H1 (cell line): ENCODE results near the gene ADAMTS9. TPM values are rescaled to one million over a fixed set of nuclear protein-coding genes. Genes with fewer than 3 reads are reported as not detected.

Experiments
- CTCF ChIA-PET: fragments of 300-600 bp; sonication (Branson Sonifier 250); formaldehyde crosslinking; loops from one replicate; lab custom pipeline; 2021; ENCODE audit not compliant: partially characterized antibody; lab: Charles Lee
- POLR2A ChIA-PET: fragments of 300-600 bp; sonication (Branson Sonifier 250); formaldehyde crosslinking; loops from one replicate; lab custom pipeline; 2021; ENCODE audit warnings: inconsistent platforms; ENCODE audit not compliant: partially characterized antibody; lab: Charles Lee
- DNase-seq, 2 experiments: peaks; one replicate each; pipeline versions ENCODE4 v3.0.0 to v3.0.0-alpha.2; 2010 to 2022; ENCODE audit warnings: low spot score in 2 of 2, low read depth in 1 of 2, mixed read lengths in 1 of 2
- FAIRE-seq: peaks from 2 replicates; lab custom pipeline; 2011; peaks lifted over from hg19 to GRCh38; lab: Jason Lieb, UNC
- H2AFZ ChIP-seq: 2 replicates; pipeline ENCODE4 v1.8.1; 2012; ENCODE audit warnings: low read length, inconsistent platforms
- H2AK5ac ChIP-seq: 2 replicates; pipeline ENCODE4 v1.6.1; 2013; ENCODE audit warnings: low read depth, low read length
- H2BK120ac ChIP-seq: replicated peaks from 2 replicates; pipeline ENCODE3; 2013; ENCODE audit warnings: low read depth, low read length, inconsistent platforms
- H2BK12ac ChIP-seq: 2 replicates; pipeline ENCODE4 v1.6.1; 2013; ENCODE audit warnings: low read depth, low read length
- H2BK15ac ChIP-seq: 2 replicates; pipeline ENCODE4 v1.6.1; 2013; ENCODE audit warnings: low read length
- H2BK20ac ChIP-seq: 2 replicates; pipeline ENCODE4 v1.6.1; 2013; ENCODE audit warnings: low read length
- H2BK5ac ChIP-seq: 2 replicates; pipeline ENCODE4 v1.6.1; 2013; ENCODE audit warnings: low read depth, low read length
- H3K14ac ChIP-seq: 2 replicates; pipeline ENCODE4 v1.6.1; 2013; ENCODE audit warnings: inconsistent platforms; ENCODE audit not compliant: insufficient read length
- H3K18ac ChIP-seq: 2 replicates; pipeline ENCODE4 v1.6.1; 2013; ENCODE audit warnings: low read length; ENCODE audit errors: extremely low read depth
- H3K23ac ChIP-seq: 2 replicates; pipeline ENCODE4 v1.6.1; 2013; ENCODE audit warnings: inconsistent platforms; ENCODE audit not compliant: insufficient read length
- H3K23me2 ChIP-seq: 2 replicates; pipeline ENCODE4 v1.6.1; 2013; ENCODE audit warnings: low read depth, low read length
- H3K27ac ChIP-seq: 2 replicates; pipeline ENCODE4 v1.6.1; 2011; ENCODE audit warnings: low read depth, low read length, inconsistent platforms
- H3K27me3 ChIP-seq, 4 experiments: replicated peaks in 1 of 4; 1 replicate in 1 of 4; 2 replicates in 3 of 4; pipeline versions ENCODE4 v1.6.1 to v1.8.1; 2011 to 2013; ENCODE audit warnings: low read length in 3 of 4, mild to moderate bottlenecking in 3 of 4, inconsistent platforms in 2 of 4, mixed read lengths in 2 of 4, moderate library complexity in 1 of 4; ENCODE audit not compliant: control insufficient read depth in 3 of 4, insufficient read depth in 3 of 4; ENCODE audit errors: extremely low read depth in 1 of 4
- H3K36me3 ChIP-seq, 4 experiments: 2 replicates each; pipeline versions ENCODE4 v1.6.1 to v1.8.1; 2011 to 2013; ENCODE audit warnings: mild to moderate bottlenecking in 4 of 4, low read length in 3 of 4, moderate library complexity in 2 of 4, control low read depth in 1 of 4, inconsistent platforms in 1 of 4; ENCODE audit not compliant: insufficient read depth in 4 of 4, control insufficient read depth in 2 of 4
- H3K4ac ChIP-seq: replicated peaks from 2 replicates; pipeline ENCODE3; 2013; ENCODE audit warnings: low read length, low read depth, mixed read lengths, inconsistent platforms; ENCODE audit not compliant: insufficient read length
- H3K4me1 ChIP-seq, 4 experiments: replicated peaks in 1 of 4; 1 replicate in 1 of 4; 2 replicates in 3 of 4; pipeline versions ENCODE4 v1.6.1 to v1.8.1; 2011 to 2013; ENCODE audit warnings: low read length in 3 of 4, inconsistent platforms in 2 of 4, mixed read lengths in 1 of 4; ENCODE audit not compliant: insufficient read depth in 4 of 4, control insufficient read depth in 3 of 4
- H3K4me2 ChIP-seq, 2 experiments: 2 replicates each; pipeline versions ENCODE4 v1.6.1 to v1.8.1; 2011 to 2013; ENCODE audit warnings: low read depth in 2 of 2, low read length in 2 of 2, control low read depth in 1 of 2, inconsistent platforms in 1 of 2, mild to moderate bottlenecking in 1 of 2; ENCODE audit not compliant: insufficient read depth in 1 of 2
- H3K4me3 ChIP-seq, 4 experiments: fragments of 200-600, 300-600 bp in 1 of 4; sonication (generic), shearing (Covaris generic), sonication (Bioruptor Twin) in 1 of 4; 2 replicates each; pipeline versions ENCODE4 v1.5.1 to v1.8.1; 2011 to 2016; ENCODE audit warnings: low read length in 4 of 4, low read depth in 3 of 4, control low read depth in 2 of 4, inconsistent platforms in 2 of 4, mild to moderate bottlenecking in 2 of 4, mixed read lengths in 1 of 4, moderate library complexity in 1 of 4; ENCODE audit not compliant: insufficient read depth in 2 of 4; ENCODE audit errors: extremely low read depth in 1 of 4
- H3K56ac ChIP-seq: replicated peaks from 2 replicates; pipeline ENCODE3; 2013; ENCODE audit warnings: low read depth, mild to moderate bottlenecking, mixed read lengths, low read length, inconsistent platforms; ENCODE audit not compliant: insufficient read length
- H3K79me1 ChIP-seq: 2 replicates; pipeline ENCODE4 v1.6.1; 2013; ENCODE audit warnings: low read depth, low read length, control low read depth
- H3K79me2 ChIP-seq, 2 experiments: 2 replicates each; pipeline versions ENCODE4 v1.6.1 to v1.8.1; 2012 to 2013; ENCODE audit warnings: low read length in 2 of 2, mild to moderate bottlenecking in 2 of 2, inconsistent platforms in 1 of 2; ENCODE audit not compliant: insufficient read depth in 2 of 2, control insufficient read depth in 1 of 2
- H3K9ac ChIP-seq, 4 experiments: replicated peaks in 1 of 4; 1 replicate in 1 of 4; 2 replicates in 3 of 4; pipeline versions ENCODE4 v1.6.1 to v1.8.1; 2011 to 2013; ENCODE audit warnings: low read depth in 3 of 4, low read length in 3 of 4, control low read depth in 2 of 4, mild to moderate bottlenecking in 2 of 4, moderate library complexity in 2 of 4, inconsistent platforms in 1 of 4; ENCODE audit errors: extremely low read depth in 1 of 4
- H3K9me3 ChIP-seq, 2 experiments: 2 replicates each; pipeline versions ENCODE4 v1.6.1 to v1.8.1; 2012 to 2013; ENCODE audit warnings: mild to moderate bottlenecking in 2 of 2, moderate library complexity in 2 of 2, control low read depth in 1 of 2, inconsistent platforms in 1 of 2, low read depth in 1 of 2, low read length in 1 of 2, mixed read lengths in 1 of 2; ENCODE audit not compliant: insufficient read depth in 2 of 2
- H4K20me1 ChIP-seq, 2 experiments: replicated peaks in 1 of 2; 2 replicates each; pipeline versions ENCODE3 to v1.8.1; 2011 to 2013; ENCODE audit warnings: inconsistent platforms in 2 of 2, low read length in 2 of 2, mild to moderate bottlenecking in 1 of 2; ENCODE audit not compliant: insufficient read depth in 2 of 2, control insufficient read depth in 1 of 2
- H4K5ac ChIP-seq: 2 replicates; pipeline ENCODE4 v1.6.1; 2013; ENCODE audit warnings: low read length, low read depth, mixed read lengths, inconsistent platforms; ENCODE audit not compliant: insufficient read length
- H4K8ac ChIP-seq: 2 replicates; pipeline ENCODE4 v1.8.0; 2013; ENCODE audit warnings: mild to moderate bottlenecking, moderate library complexity, low read length, inconsistent platforms; ENCODE audit not compliant: insufficient read depth; ENCODE audit errors: extremely low read depth
- H4K91ac ChIP-seq: replicated peaks from 2 replicates; pipeline ENCODE3; 2013; ENCODE audit warnings: low read length, mixed read lengths, inconsistent platforms; ENCODE audit not compliant: insufficient read length
- SUZ12 ChIP-seq: fragments of 200-600 bp; sonication (generic); IDR thresholded peaks from 2 replicates; pipeline ENCODE4 v1.6.1; 2012; ENCODE audit warnings: mild to moderate bottlenecking, inconsistent platforms, low read length, moderate library complexity, mixed read lengths
- TAF1 ChIP-seq: IDR thresholded peaks from 2 replicates; pipeline ENCODE4 v1.6.1; 2011; ENCODE audit warnings: mild to moderate bottlenecking, low read depth, low read length
- WGBS, 2 experiments: shearing (Covaris generic) in 1 of 2; methylation state at CpG; one replicate each; pipeline versions ENCODE4 v1.1.6 to v1.1.7; 2013 to 2015; ENCODE audit warnings: low lambda C conversion rate in 2 of 2, mixed read lengths in 2 of 2, inconsistent platforms in 1 of 2, low coverage in 1 of 2, missing lambda C conversion rate in 1 of 2; ENCODE audit not compliant: insufficient replicate concordance in 2 of 2, insufficient coverage in 1 of 2, insufficient read length in 1 of 2; ENCODE audit errors: extremely low coverage in 1 of 2, missing lambda C conversion rate in 1 of 2; 5-methylcytosine and 5-hydroxymethylcytosine counted together
- polyA plus RNA-seq, 7 experiments: library from polyadenylated mRNA; depleted of rRNA in 3 of 7; stranded (reverse) in 5 of 7; unstranded in 2 of 7; fragments of >200 nt in 5 of 7; fragments of 200-250 nt in 2 of 7; gene quantifications; 1 replicate in 5 of 7; 2 replicates in 1 of 7; 4 replicates in 1 of 7; pipeline versions ENCODE4 v1.2.1 to v1.2.3, GENCODE V29; 2011 to 2013; ENCODE audit warnings: missing spikeins in 2 of 7, mixed read lengths in 2 of 7
- total RNA-seq: library from RNA; stranded (reverse); fragmentation: NEBNext Ultra II Directional; extraction: Animal tissue kit (Norgen Biotek cat#: 25700); gene quantifications from 2 replicates; pipeline ENCODE4 v1.2.1, GENCODE V29; 2021

Gene ADAMTS9
- total and polyA plus RNA-seq, 2 of the 8 experiments (the other 6 are each of a cell fraction or from before 2014, with no cell fraction given) = 0.20 to 0.41 TPM

DNA sequence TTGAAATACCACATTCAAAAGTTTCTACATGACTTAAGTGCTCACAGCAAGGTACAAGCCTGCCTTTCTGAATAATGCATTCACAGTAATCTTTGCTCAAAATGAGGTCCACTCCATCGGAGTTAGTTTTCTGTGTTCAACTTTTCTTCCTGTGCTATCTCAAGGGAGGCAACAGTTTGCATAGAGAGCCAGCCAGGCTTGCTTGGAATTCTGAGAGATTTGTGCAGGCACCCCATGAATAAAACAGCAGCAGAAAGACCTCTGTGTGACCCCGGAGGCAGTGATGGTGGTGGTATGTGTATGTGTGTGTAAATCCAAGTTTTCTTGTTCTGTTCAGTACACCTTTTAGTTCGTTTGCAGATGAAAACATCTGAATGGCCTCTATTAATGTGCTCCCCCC lies 124.0 kb downstream of the ADAMTS9 start:
- Histone ChIP-seq H3K23me2 (no peaks in the 10 kb centered on the region), H4K8ac (no peak overlapping the region), H3K4me2 (no peak overlapping the region), H3K79me2 (no peaks in the 10 kb centered on the region), H3K18ac (no peak overlapping the region), H3K56ac (no peak overlapping the region), H3K9me3 (no peaks in the 10 kb centered on the region), H2BK15ac (no peak overlapping the region), H2BK20ac (no peak overlapping the region), H2AK5ac (no peak overlapping the region), H2BK5ac (no peak overlapping the region), H2BK120ac (no peak overlapping the region), H3K9ac (no peak overlapping the region), H4K20me1 (no peaks in the 10 kb centered on the region), H3K4me1 (0 out of 7 replicates have a peak, but pooled peaks cover 0 to 3% (median 0%) of the 10 kb centered on the region in 4 experiments), H4K5ac (no peak overlapping the region), H2AFZ (no peak overlapping the region), H3K14ac (no peak overlapping the region), H3K27me3 (no peaks in the 10 kb centered on the region), H3K23ac (no peak overlapping the region), H3K36me3 (no peaks in the 10 kb centered on the region), H3K4ac (no peak overlapping the region), H3K4me3 (no peak overlapping the region), H2BK12ac (no peak overlapping the region), H3K79me1 (no peaks in the 10 kb centered on the region), H4K91ac (no peak overlapping the region), H3K27ac (no peak overlapping the region)
- ChIA-PET POLR2A (no interaction called here), CTCF (interaction anchor here (0.5 to 3.9 kb wide), 4 partner anchors 10 to 539 kb away, joined by 3 to 19 read pairs (median 4); no protein-coding TSS in a partner anchor)
- no peak for FAIRE-seq
- 84% methylated on average over 3 of the region's 3 CpGs; no CpG with 5 or more reads in 1 of the 2 experiments for WGBS, 2 experiments
- no peak for DNase-seq
- TF ChIP-seq TAF1 = no peak
- no peak for TF ChIP-seq SUZ12
